Tongue (tissue), 2 donors: Measurements from ENCODE around the gene TCEA3. TPM values are rescaled to one million over a fixed set of nuclear protein-coding genes. Genes with fewer than 3 reads are reported as not detected.
A peak's percentile ranks its signal among the peaks of the same experiment; 100 is the strongest.

Source experiments
- DNase-seq: peaks from one replicate; pipeline ENCODE4 v3.0.0-alpha.2; 2015
- total RNA-seq: library from RNA; depleted of rRNA; stranded (reverse); fragments of >200 nt; gene quantifications from one replicate; pipeline ENCODE4 v1.2.3, GENCODE V29; 2014

TCEA3 gene
- total RNA-seq, 1 donor from 2014 or later, result 241 TPM

GRCh38 chr1:23421343-23421742 lies 3.2 kb downstream of the TCEA3 start:
- DNase-seq, result no peak

GRCh38 chr1:23420778-23421177 lies 3.8 kb downstream of the TCEA3 start:
- DNase-seq, result no peak

DNA sequence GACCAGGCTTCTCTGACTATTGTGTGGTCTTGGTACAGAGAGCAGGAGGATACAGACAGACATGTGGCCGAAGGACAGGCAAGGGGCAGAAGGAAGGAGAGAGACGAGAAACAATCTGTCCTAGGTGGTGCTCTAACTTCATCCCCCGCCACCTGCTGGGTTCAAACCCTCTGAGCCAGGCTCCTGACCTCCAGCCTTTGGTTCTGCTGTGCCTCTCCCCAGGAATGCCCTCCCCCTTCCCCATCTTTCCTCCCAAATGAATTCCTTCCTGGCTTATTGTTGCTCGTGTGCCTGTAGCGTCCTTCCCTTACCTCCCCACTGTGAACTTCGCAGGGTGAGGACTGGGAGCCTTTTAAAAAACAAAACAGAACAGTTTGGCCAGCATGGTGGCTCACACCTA lies 5.4 kb downstream of the TCEA3 start:
- no peak for DNase-seq

DNA sequence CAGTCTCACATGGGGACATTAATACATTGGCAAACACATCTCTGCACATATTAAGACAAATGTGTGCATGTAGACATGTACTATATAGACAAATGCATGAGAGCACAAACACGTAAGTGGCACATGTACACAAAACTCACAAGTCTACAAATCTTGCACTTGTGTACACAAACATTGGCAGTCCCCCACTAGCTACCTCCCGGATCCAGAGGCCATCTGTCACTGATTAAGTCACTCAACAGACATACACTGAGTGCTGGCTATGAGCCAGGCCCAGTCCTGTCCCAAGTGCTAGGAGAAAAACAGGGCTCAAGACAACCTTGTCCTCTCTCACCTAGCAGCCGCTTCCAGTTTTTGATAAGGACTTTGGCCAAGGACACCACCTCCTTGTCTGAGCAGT lies 7.0 kb downstream of the TCEA3 start:
- peak; percentile 72 for DNase-seq

GRCh38 chr1:23416964-23417363 lies 7.6 kb downstream of the TCEA3 start:
- DNase-seq, result no peak

DNA sequence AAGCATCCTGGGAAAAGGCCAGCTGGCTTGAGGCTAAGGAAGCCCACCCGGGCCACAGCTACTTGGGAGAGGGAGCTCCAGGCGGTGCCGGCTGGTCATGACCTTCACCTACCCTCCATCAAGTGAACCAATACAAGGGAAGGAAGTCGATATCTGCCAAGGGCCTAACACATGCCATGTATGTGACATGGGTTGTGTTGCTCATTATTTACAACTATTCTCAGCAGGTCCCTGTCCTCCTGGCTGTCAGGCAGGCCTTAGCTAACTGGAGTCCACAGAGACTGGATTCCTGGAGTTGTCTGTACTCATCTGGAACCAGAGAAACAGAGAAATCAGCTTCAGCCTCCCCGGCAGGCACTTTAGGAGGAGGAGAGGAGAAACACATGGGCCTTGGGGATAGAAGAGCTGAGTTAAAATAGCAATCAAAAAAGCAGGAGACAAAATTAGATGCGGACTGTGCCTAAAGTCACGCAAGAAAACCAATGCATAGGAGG lies 15.7 kb downstream of the TCEA3 start:
- peak; percentile 42 for DNase-seq

GRCh38 chr1:23407016-23407630 lies 17.4 kb downstream of the TCEA3 start:
- DNase-seq, result no peak

DNA sequence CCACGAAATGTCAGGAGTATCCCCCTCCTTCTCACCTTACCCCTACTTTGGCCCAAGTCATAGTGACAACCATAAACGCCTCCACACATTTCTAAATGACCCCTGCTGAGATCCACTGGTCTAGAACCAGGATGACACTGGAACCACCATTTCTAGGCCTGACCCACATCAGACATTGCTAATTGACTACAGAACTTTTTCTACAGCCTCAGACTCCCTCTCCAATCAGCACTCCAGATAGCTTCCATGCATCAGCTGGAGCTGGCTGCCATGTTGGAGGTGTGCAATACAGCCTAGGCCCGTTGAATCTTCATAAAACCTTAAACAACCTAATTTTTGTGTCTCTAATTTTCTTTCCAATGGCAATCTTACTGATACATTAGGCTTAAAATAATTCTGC lies 18.6 kb downstream of the TCEA3 start:
- DNase-seq, result no peak

DNA sequence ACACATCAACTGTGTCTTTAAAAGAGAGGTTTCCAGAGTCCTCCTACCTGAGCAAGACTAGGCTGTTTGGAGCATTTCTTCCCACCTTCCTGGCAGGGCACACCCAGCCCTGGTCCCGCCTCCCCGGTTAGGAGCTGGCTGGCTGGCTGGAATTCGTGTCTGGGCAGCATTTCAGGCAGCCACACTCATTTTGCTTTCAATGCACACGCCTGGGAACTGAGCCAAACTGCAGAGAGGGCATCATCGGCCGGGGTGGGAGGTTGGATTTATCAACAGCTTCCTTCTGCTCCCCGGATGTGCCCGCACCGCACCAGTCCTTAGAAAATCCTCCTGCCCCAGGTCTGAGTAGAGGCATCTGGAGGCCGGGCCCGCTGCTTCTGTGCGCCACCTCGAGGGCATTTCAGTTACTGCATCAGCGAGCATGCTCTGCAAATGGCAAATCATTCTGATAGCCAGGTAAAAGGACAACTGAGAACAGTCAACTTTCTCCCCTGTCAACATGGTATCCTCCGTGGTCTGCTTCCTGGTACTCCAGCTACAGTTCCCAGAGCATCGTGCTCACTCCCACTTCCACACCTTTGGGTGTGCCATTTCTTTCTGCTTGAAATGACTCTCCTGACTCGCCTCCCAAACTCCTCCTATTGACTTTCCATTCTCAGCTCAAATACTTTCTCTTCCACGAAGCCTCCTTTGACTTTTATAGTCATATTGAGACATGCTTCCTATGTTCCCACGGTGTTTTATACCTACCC lies 20.6 kb downstream of the TCEA3 start:
- peak; percentile 97 for DNase-seq

GRCh38 chr1:23403355-23403734 lies 21.2 kb downstream of the TCEA3 start:
- no peak for DNase-seq

- no peak for DNase-seq
Measured at GRCh38 chr1:23403038-23403336, 21.6 kb downstream of the TCEA3 start.

DNA sequence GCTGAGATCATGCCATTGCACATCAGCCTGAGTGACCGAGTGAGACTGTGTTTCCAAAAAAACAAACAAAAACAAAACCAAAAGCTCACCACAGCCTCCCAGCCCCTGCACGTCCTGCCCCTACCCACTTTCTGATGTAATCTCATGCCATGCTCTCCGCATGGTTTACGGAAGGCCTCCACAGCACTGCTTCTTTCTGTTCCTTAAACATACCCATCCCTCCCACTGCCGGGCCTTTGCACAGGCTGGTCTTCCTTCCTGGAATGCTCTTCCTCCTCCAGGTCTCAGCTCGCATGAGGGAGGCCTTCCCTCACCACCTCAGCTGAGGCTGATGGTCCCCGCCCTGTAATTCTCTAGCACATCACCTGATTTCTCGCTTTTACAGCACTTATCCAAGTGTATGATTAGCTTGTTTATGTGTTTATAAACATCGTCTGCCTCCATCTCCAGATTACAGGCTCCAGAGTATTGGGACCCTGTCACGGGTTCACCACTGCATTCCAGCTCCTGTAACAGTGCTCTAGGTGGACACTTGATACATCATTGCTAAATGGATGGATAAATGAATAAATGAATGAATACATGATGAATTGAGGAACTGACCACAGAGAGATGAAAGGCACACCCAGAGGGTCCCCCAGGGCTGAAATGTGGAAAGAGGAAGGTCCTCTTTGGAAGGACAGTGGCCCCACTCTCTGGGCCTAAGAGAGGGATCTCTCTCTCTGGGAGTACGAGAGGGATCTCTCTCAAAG lies 22.1 kb downstream of the TCEA3 start:
- DNase-seq, result no peak

GRCh38 chr1:23401313-23401712 lies 23.2 kb downstream of the TCEA3 start:
- DNase-seq, result peak; percentile 41

DNA sequence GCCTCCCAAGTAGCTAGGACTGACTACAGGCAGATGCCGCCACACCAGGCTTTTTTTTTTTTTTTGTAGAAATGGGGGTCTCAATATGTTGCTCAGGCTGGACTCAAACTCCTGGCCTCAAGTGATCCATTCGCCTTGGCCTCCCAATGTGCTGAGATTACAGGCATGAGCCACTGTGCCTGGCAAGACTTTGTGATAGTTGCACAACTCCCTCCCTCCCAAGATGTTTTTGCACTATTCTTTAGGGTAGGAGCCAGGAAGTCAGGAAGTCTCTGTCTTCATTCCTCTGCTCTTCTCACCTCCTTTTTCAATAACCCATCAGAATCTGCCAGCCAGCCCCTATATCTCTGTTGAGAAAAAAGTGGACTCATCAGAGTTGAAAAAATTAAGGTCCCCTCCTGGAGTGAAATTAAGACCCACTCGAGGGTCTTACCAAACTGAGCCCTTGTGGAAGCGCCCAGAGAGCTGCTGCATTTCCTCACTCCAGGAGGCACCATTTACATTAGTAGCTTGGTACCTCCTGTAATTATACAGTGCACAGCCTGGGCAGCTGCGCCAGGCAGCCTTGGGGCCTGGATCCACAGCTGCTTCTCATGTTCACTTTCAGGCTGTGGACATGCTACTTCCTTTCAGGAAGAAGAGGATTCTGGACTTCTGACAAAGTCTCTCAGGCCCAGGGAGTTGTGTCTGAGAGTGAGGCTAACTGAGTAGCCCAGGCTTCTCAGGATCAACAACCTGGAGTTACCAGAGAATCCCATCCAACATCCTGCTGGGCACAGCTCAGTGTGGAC lies 24.0 kb downstream of the TCEA3 start:
- DNase-seq, result peak; percentile 28

GRCh38 chr1:23399229-23399628 lies 25.3 kb downstream of the TCEA3 start:
- no peak for DNase-seq

DNA sequence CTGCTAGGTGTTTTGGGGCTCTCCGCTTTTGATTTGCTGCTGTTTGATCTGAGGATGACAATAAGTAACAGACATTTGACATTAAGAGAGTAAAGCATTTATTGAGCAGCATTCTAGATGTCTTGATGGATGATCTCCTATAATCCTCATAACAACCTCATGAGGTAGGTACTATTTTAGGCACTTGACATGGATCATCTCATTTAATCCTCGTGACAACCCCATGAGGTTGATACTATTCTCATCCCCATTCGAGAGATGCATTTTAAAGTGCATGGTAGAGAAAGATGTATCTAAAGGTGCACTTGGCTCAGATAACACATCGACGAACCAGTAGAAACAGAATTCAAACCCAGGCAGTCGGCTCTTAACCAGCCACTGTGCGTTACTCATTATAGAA lies 26.6 kb downstream of the TCEA3 start:
- no peak for DNase-seq

GRCh38 chr1:23396380-23396779 lies 28.2 kb downstream of the TCEA3 start:
- no peak for DNase-seq

DNA sequence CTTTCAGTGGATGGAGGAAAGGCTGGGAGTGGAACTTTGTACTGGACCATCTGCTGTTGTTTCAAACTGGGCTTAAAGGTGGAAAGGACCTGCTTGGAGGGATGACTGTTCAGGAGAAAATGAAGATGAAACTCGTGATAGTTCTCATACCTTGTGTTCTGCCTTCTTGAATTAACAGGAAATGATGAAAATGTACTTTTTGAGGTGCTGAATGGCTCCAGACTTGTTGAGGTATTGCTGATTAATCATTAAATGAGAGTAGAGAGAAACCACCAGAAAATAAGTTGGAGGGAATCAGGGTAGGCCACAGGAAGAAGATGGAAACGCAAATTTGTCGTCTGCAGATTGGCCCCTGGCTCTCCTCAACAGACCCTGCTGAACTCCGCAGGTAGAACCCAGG lies 28.7 kb downstream of the TCEA3 start:
- DNase-seq, result no peak

DNA sequence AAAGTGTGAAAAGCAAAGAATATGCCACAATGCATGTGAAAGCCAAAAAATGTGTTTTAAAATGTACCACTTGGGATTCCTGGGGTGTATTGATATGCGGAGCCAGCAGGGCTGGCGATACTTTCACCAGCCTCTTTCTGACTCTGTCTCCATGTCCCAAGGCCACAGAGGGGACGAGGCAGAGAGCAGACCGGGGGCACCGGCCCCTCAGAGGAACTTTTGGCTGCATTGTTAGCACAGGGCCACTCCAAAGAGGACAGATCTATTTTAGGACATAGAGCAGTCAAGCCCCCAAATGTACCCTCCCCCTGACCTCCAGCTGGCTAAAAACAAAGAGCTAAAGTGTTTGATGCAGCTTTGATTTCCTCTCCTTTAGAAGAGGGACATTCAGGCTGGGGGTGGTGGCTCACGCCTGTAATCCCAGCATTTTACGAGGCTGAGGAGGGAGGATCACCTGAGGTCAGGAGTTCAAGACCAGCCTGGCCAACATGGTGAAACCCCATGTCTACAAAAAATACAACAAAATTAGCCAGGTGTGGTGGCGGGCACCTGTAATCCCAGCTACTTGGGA lies 29.3 kb downstream of the TCEA3 start:
- DNase-seq, result peak; percentile 45

GRCh38 chr1:23394684-23395083 lies 29.9 kb downstream of the TCEA3 start:
- peak; percentile 90 for DNase-seq

- DNase-seq, result peak; percentile 89
Measured at GRCh38 chr1:23394181-23394580, 30.4 kb downstream of the TCEA3 start.

DNA sequence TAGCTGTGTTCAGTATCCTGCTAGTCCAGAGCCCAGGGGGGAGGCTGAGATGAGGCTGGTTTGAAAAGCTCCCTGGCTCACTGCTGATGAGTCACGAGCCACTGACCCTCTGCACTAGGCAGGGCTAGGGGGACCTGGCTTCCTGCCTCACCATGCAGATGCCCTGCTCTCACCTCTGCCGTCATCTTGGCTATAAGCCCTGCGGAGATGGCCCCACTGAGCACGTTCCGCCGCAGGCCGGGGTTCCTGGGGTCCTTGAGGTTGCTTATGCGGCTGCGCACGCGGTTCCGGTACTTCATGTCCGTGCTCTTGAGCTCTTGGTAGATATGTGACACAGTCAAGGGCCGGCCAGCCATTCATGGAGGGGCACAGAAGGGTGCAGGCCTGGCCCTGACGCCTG lies 30.8 kb downstream of the TCEA3 start:
- no peak for DNase-seq
